Measurements from ENCODE around the gene MPRIP. TPM values are rescaled to one million over a fixed set of nuclear protein-coding genes. Genes with fewer than 3 reads are reported as not detected.

Gene MPRIP
- polyA plus RNA-seq, 1 donor (not counting 4 experiments of a cell fraction or from before 2014, with no cell fraction given), result 113 TPM

DNA sequence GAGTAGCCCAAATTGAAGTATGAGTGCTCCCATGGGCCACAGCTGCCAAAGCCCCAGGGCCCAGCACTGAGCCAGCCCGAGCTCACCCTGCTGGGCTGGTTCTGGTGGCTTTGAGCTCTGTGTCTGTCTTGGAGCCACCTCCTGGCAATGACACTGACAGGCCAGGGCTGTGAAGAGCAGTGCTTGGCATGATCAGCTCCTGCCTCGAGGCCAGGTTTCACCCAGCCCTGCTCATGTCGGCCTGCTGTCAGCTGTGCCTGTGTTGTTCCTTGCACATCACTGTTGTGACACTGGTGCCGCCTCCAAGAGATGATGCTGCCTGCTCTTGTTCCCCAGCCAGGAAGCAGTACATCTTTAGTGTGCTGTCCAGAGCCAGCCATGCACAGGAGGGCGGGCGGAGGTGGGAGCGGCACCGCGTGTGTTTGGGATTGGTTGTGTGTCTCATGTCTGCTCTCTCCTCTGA, 137.9 kb downstream of the MPRIP start:
- FAIRE-seq, result no peak
- dilution Hi-C loops (cut with MboI; ENCODE audit: extremely low pct_ligation_motif_present, low sequenced_read_pairs), result no loop called here

DNA sequence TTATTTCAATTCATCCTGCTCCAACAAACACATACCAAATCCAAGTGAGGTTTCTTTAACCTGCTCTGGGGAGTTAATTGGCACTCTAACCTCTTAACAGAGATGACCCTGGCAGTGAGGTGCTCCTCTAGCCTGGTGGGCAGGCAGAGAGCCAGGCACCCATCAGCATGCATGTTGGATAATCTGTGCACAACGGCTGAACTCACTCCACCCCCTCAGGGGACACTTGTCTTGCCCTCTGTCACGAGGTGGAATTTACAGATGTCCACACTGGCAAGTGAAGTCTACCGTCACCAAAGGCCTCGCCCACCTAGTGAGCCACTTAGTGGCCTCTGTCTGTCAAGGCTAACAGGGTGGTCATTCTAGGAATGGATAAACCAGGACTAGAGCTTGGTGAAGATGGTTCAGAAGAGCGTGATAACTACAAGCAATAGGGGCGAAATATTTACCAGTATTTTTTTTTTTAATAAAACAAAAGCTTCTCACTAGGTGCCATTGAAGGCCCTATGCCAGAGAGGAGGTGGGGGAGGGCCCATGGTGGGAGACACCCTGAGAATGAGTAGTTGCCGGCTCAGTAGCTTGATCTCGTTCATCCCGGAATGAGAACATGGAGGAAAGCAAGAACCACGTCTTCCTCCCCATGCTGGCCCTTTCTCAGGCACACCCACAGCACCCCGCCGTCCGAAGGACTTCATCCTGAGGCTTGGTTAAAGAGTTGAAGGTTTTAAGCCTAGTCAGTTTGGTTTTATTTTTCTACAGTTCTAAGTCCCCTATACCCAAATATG, 138.7 kb downstream of the MPRIP start:
- no peak for TF ChIP-seq EZH2 (IDR thresholded peaks at IDR 0.05; ENCODE audit: low read length)
- TF ChIP-seq, protein P1, sequence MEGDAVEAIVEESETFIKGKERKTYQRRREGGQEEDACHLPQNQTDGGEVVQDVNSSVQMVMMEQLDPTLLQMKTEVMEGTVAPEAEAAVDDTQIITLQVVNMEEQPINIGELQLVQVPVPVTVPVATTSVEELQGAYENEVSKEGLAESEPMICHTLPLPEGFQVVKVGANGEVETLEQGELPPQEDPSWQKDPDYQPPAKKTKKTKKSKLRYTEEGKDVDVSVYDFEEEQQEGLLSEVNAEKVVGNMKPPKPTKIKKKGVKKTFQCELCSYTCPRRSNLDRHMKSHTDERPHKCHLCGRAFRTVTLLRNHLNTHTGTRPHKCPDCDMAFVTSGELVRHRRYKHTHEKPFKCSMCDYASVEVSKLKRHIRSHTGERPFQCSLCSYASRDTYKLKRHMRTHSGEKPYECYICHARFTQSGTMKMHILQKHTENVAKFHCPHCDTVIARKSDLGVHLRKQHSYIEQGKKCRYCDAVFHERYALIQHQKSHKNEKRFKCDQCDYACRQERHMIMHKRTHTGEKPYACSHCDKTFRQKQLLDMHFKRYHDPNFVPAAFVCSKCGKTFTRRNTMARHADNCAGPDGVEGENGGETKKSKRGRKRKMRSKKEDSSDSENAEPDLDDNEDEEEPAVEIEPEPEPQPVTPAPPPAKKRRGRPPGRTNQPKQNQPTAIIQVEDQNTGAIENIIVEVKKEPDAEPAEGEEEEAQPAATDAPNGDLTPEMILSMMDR (optimal IDR thresholded peaks at IDR 0.05 in 1 of 3, IDR thresholded peaks at IDR 0.05 in 1 of 3, conservative IDR thresholded peaks at IDR 0.05 in 1 of 3; ENCODE audit: extremely low read depth in 1 of 3, insufficient read depth in 2 of 3, low read length in 3 of 3), result no peak
- no peaks in the 10 kb centered on the region for H3K9me1 ChIP-seq (ENCODE audit: control insufficient read depth, extremely low read depth, insufficient read depth, low read length)
- H3K4me2 ChIP-seq (ENCODE audit: control insufficient read depth, extremely low read depth, insufficient read depth, low read depth, low read length), result no peak overlapping the region
- FAIRE-seq (no peak), DNase-seq (ENCODE audit: low read depth, low spot score) (no peak)
- no peak overlapping the region for H3K9ac ChIP-seq (ENCODE audit: control insufficient read depth, extremely low read depth, insufficient read depth, low read length)
- peaks cover 3% of the 10 kb centered on the region for H4K20me1 ChIP-seq (ENCODE audit: control insufficient read depth, extremely low read depth, insufficient read depth, low read length)
- H3K36me3 ChIP-seq (ENCODE audit: control insufficient read depth in 2 of 2, extremely low read depth in 1 of 2, insufficient read depth in 2 of 2, low read length in 2 of 2), result peaks cover 56 to 62% of the 10 kb centered on the region in 2 experiments
- no peaks in the 10 kb centered on the region for H3K9me3 ChIP-seq (ENCODE audit: control insufficient read depth, low read depth, low read length)
- no peaks in the 10 kb centered on the region for H3K79me2 ChIP-seq (ENCODE audit: control insufficient read depth, insufficient read depth, low read length)
- dilution Hi-C loops (cut with MboI; ENCODE audit: extremely low pct_ligation_motif_present, low sequenced_read_pairs), result no loop called here
- peaks cover 4% of the 10 kb centered on the region for H3K4me1 ChIP-seq (ENCODE audit: control insufficient read depth, extremely low read depth, insufficient read depth, low read length)
- H3K4me3 ChIP-seq (ENCODE audit: control insufficient read depth in 2 of 3, extremely low read depth in 1 of 3, insufficient read depth in 2 of 3, low read depth in 1 of 3, low read length in 3 of 3), result no peak overlapping the region
- no peaks in the 10 kb centered on the region for H3K27me3 ChIP-seq (ENCODE audit: control insufficient read depth, extremely low read depth, insufficient read depth, low read length)
- H2AFZ ChIP-seq (ENCODE audit: control insufficient read depth, low read length), result no peak overlapping the region
- no peak overlapping the region for H3K27ac ChIP-seq (ENCODE audit: control insufficient read depth, insufficient read depth, low read length)

More for the DNA sequence above, 137.9 kb downstream of the MPRIP start:
- H3K9ac ChIP-seq (ENCODE audit: control insufficient read depth, extremely low read depth, insufficient read depth, low read length), result no peak overlapping the region
- no peaks in the 10 kb centered on the region for H3K4me1 ChIP-seq (ENCODE audit: control insufficient read depth, extremely low read depth, insufficient read depth, low read length)
- no peak for TF ChIP-seq EZH2 (IDR thresholded peaks at IDR 0.05; ENCODE audit: low read length)
- no peak overlapping the region for H3K4me3 ChIP-seq (ENCODE audit: control insufficient read depth in 2 of 3, extremely low read depth in 1 of 3, insufficient read depth in 2 of 3, low read depth in 1 of 3, low read length in 3 of 3)
- peaks cover 63 to 70% of the 10 kb centered on the region in 2 experiments for H3K36me3 ChIP-seq (ENCODE audit: control insufficient read depth in 2 of 2, extremely low read depth in 1 of 2, insufficient read depth in 2 of 2, low read length in 2 of 2)
- H3K9me3 ChIP-seq (ENCODE audit: control insufficient read depth, low read depth, low read length), result no peaks in the 10 kb centered on the region
- no peak overlapping the region for H3K27ac ChIP-seq (ENCODE audit: control insufficient read depth, insufficient read depth, low read length)
- DNase-seq (ENCODE audit: low read depth, low spot score), result no peak
- peaks cover 3% of the 10 kb centered on the region for H4K20me1 ChIP-seq (ENCODE audit: control insufficient read depth, extremely low read depth, insufficient read depth, low read length)
- H3K9me1 ChIP-seq (ENCODE audit: control insufficient read depth, extremely low read depth, insufficient read depth, low read length), result no peaks in the 10 kb centered on the region
- H3K79me2 ChIP-seq (ENCODE audit: control insufficient read depth, insufficient read depth, low read length), result no peaks in the 10 kb centered on the region
- H2AFZ ChIP-seq (ENCODE audit: control insufficient read depth, low read length), result no peak overlapping the region
- H3K27me3 ChIP-seq (ENCODE audit: control insufficient read depth, extremely low read depth, insufficient read depth, low read length), result no peaks in the 10 kb centered on the region
- H3K4me2 ChIP-seq (ENCODE audit: control insufficient read depth, extremely low read depth, insufficient read depth, low read depth, low read length), result no peak overlapping the region
